Liver (tissue), 3 donors: Measurements from ENCODE around the gene PON2.

Experiments
- EGR1 ChIP-seq, 2 donors: IDR thresholded peaks; 2 replicates each; pipeline ENCODE4 v1.6.1; 2016 to 2018; ENCODE audit warnings: antibody characterized with exemption in 2 of 2, low read depth in 2 of 2
- FOXA1 ChIP-seq: IDR thresholded peaks from 2 replicates; pipeline ENCODE4 v1.6.1; 2016; ENCODE audit warnings: antibody characterized with exemption
- GABPA ChIP-seq, 2 donors: IDR thresholded peaks in 1 of 2; conservative IDR thresholded peaks in 1 of 2; 2 replicates each; pipeline ENCODE4 v1.6.1; 2016; ENCODE audit warnings: antibody characterized with exemption in 2 of 2, mild to moderate bottlenecking in 1 of 2, moderate library complexity in 1 of 2
- JUND ChIP-seq, 2 donors: IDR thresholded peaks; 2 replicates each; pipeline ENCODE4 v1.6.1; 2016; ENCODE audit warnings: antibody characterized with exemption in 2 of 2
- NR2F2 ChIP-seq: IDR thresholded peaks from 2 replicates; pipeline ENCODE4 v1.6.1; 2016; ENCODE audit warnings: antibody characterized with exemption
- RAD21 ChIP-seq, 2 donors: IDR thresholded peaks; 2 replicates each; pipeline ENCODE4 v1.6.1; 2016; ENCODE audit warnings: antibody characterized with exemption in 2 of 2, mild to moderate bottlenecking in 2 of 2
- SP1 ChIP-seq: IDR thresholded peaks from 2 replicates; pipeline ENCODE4 v1.6.1; 2018; ENCODE audit warnings: antibody characterized with exemption, mild to moderate bottlenecking
- YY1 ChIP-seq: IDR thresholded peaks from 2 replicates; pipeline ENCODE4 v1.6.1; 2016; ENCODE audit warnings: antibody characterized with exemption, mild to moderate bottlenecking
- TF ChIP-seq, protein P1 (sequence below): IDR thresholded peaks from 2 replicates; pipeline ENCODE4 v1.6.1; 2016; ENCODE audit warnings: antibody characterized with exemption, mild to moderate bottlenecking
- TF ChIP-seq, protein P2 (sequence below): fragments of 150-350 bp; IDR thresholded peaks from 2 replicates; pipeline ENCODE4 v1.5.1; 2017; ENCODE audit warnings: improper control_type of control experiment, low read depth, low read length; ENCODE audit not compliant: missing input control
- TF ChIP-seq, protein P3 (sequence below): IDR thresholded peaks from 2 replicates; pipeline ENCODE4 v1.6.1; 2016; ENCODE audit warnings: antibody characterized with exemption
- TF ChIP-seq, protein P4 (sequence below): IDR thresholded peaks from 2 replicates; pipeline ENCODE4 v1.6.1; 2016; ENCODE audit warnings: antibody characterized with exemption
- TF ChIP-seq, protein P5 (sequence below): IDR thresholded peaks from 2 replicates; pipeline ENCODE4 v1.6.1; 2016; ENCODE audit warnings: antibody characterized with exemption
- donor health status: healthy.
- donor health status: healthy.

DNA sequence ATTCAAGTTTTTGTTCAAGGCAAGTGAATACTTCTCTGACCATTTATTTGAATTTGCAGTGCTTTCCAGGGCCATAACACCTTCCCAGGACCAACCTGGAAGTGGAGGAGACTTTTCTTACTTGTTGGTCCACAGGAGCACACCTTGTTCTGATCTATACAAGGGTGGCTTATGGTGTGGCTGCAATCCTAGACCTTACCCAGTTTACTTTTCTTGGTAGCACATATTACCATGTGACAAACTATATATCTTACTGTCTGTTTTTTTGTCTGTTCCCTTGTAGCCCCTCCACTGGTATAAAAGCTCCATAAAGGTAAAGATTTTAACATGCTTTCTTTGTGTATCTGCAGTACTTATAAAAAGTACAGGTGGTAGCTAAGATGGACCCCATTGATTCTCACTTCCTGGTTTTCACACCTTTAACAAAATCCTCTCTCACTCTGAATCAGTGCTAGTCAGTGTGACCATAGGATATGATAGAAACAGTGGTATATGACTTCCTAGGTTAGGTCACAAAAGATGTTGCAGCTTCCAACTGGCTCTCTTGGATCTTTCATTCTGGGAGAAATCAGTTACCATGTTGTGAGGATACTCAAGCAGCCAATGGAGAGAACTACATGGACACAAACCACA, 45.3 kb upstream of the PON2 start:
- TF ChIP-seq, protein P1, sequence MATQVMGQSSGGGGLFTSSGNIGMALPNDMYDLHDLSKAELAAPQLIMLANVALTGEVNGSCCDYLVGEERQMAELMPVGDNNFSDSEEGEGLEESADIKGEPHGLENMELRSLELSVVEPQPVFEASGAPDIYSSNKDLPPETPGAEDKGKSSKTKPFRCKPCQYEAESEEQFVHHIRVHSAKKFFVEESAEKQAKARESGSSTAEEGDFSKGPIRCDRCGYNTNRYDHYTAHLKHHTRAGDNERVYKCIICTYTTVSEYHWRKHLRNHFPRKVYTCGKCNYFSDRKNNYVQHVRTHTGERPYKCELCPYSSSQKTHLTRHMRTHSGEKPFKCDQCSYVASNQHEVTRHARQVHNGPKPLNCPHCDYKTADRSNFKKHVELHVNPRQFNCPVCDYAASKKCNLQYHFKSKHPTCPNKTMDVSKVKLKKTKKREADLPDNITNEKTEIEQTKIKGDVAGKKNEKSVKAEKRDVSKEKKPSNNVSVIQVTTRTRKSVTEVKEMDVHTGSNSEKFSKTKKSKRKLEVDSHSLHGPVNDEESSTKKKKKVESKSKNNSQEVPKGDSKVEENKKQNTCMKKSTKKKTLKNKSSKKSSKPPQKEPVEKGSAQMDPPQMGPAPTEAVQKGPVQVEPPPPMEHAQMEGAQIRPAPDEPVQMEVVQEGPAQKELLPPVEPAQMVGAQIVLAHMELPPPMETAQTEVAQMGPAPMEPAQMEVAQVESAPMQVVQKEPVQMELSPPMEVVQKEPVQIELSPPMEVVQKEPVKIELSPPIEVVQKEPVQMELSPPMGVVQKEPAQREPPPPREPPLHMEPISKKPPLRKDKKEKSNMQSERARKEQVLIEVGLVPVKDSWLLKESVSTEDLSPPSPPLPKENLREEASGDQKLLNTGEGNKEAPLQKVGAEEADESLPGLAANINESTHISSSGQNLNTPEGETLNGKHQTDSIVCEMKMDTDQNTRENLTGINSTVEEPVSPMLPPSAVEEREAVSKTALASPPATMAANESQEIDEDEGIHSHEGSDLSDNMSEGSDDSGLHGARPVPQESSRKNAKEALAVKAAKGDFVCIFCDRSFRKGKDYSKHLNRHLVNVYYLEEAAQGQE, result no peak
- TF ChIP-seq SP1 (no peak), NR2F2 (no peak), EGR1 (IDR thresholded peaks at IDR 0.05; ENCODE audit: low read depth in 2 of 2) (no peak), FOXA1 (no peak), YY1 (no peak), RAD21 (IDR thresholded peaks at IDR 0.05) (no peak), JUND (IDR thresholded peaks at IDR 0.05) (no peak), GABPA (IDR thresholded peaks at IDR 0.05 in 1 of 2, conservative IDR thresholded peaks at IDR 0.05 in 1 of 2) (no peak)
- TF ChIP-seq, protein P2, sequence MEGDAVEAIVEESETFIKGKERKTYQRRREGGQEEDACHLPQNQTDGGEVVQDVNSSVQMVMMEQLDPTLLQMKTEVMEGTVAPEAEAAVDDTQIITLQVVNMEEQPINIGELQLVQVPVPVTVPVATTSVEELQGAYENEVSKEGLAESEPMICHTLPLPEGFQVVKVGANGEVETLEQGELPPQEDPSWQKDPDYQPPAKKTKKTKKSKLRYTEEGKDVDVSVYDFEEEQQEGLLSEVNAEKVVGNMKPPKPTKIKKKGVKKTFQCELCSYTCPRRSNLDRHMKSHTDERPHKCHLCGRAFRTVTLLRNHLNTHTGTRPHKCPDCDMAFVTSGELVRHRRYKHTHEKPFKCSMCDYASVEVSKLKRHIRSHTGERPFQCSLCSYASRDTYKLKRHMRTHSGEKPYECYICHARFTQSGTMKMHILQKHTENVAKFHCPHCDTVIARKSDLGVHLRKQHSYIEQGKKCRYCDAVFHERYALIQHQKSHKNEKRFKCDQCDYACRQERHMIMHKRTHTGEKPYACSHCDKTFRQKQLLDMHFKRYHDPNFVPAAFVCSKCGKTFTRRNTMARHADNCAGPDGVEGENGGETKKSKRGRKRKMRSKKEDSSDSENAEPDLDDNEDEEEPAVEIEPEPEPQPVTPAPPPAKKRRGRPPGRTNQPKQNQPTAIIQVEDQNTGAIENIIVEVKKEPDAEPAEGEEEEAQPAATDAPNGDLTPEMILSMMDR, result no peak
- TF ChIP-seq, protein P3, sequence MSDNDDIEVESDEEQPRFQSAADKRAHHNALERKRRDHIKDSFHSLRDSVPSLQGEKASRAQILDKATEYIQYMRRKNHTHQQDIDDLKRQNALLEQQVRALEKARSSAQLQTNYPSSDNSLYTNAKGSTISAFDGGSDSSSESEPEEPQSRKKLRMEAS, result no peak
- TF ChIP-seq, protein P4, sequence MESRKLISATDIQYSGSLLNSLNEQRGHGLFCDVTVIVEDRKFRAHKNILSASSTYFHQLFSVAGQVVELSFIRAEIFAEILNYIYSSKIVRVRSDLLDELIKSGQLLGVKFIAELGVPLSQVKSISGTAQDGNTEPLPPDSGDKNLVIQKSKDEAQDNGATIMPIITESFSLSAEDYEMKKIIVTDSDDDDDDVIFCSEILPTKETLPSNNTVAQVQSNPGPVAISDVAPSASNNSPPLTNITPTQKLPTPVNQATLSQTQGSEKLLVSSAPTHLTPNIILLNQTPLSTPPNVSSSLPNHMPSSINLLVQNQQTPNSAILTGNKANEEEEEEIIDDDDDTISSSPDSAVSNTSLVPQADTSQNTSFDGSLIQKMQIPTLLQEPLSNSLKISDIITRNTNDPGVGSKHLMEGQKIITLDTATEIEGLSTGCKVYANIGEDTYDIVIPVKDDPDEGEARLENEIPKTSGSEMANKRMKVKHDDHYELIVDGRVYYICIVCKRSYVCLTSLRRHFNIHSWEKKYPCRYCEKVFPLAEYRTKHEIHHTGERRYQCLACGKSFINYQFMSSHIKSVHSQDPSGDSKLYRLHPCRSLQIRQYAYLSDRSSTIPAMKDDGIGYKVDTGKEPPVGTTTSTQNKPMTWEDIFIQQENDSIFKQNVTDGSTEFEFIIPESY, result no peak
- TF ChIP-seq, protein P5, sequence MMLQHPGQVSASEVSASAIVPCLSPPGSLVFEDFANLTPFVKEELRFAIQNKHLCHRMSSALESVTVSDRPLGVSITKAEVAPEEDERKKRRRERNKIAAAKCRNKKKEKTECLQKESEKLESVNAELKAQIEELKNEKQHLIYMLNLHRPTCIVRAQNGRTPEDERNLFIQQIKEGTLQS, result no peak
